ENCODE measurements around the gene TRABD2B.

DNA sequence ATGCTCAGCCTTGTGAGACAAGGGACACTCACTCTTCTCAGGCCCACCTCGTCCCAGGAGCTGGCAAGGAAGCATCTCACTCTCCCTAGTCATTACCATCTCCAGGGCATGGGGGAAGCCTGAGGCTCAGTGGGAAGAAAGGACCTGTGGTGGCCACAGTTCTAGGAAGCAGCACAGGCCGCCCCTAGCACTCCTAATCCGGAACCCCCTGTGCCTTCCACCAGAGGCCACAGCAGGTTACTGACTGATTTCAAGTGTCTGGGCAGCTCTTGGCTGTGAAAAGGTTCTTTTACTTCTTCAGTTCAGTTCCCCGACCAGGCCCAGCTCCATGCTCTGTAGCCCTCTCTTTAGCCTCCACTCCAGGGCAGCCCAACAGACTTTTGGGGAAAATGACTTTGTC lies 84.4 kb downstream of the TRABD2B start:
- TF ChIP-seq, protein P1, sequence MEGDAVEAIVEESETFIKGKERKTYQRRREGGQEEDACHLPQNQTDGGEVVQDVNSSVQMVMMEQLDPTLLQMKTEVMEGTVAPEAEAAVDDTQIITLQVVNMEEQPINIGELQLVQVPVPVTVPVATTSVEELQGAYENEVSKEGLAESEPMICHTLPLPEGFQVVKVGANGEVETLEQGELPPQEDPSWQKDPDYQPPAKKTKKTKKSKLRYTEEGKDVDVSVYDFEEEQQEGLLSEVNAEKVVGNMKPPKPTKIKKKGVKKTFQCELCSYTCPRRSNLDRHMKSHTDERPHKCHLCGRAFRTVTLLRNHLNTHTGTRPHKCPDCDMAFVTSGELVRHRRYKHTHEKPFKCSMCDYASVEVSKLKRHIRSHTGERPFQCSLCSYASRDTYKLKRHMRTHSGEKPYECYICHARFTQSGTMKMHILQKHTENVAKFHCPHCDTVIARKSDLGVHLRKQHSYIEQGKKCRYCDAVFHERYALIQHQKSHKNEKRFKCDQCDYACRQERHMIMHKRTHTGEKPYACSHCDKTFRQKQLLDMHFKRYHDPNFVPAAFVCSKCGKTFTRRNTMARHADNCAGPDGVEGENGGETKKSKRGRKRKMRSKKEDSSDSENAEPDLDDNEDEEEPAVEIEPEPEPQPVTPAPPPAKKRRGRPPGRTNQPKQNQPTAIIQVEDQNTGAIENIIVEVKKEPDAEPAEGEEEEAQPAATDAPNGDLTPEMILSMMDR (conservative IDR thresholded peaks at IDR 0.05 in 1 of 2, IDR thresholded peaks at IDR 0.05 in 1 of 2; ENCODE audit: low read depth in 1 of 2, low read length in 2 of 2), result no peak
- TF ChIP-seq EZH2 (IDR thresholded peaks at IDR 0.05; ENCODE audit: low read length, missing control alignments), result no peak
